PFSK-1 (cell line): ENCODE results near the gene ADAMTS17.

Experiments used
- FOXP2 ChIP-seq: optimal IDR thresholded peaks from 2 replicates; pipeline ENCODE3; 2011; ENCODE audit warnings: borderline replicate concordance, control low read depth, inconsistent platforms; ENCODE audit not compliant: insufficient read depth; ENCODE audit errors: extremely low read length, extremely low read depth
- POLR2AphosphoS5 ChIP-seq: IDR thresholded peaks from 2 replicates; pipeline ENCODE4 v1.6.1; 2012; ENCODE audit warnings: low read depth, mild to moderate bottlenecking, control low read depth, low read length, moderate library complexity
- REST ChIP-seq, 2 experiments: IDR thresholded peaks; 2 replicates each; pipeline versions ENCODE4 v1.6.1 to v1.8.0; 2011 to 2012; ENCODE audit warnings: low read depth in 2 of 2, low read length in 2 of 2, control low read depth in 1 of 2, inconsistent platforms in 1 of 2, mild to moderate bottlenecking in 1 of 2, moderate library complexity in 1 of 2; ENCODE audit not compliant: insufficient read depth in 1 of 2
- SIN3A ChIP-seq: IDR thresholded peaks from 2 replicates; pipeline ENCODE4 v1.6.1; 2012; ENCODE audit warnings: mild to moderate bottlenecking, low read length, moderate library complexity, borderline replicate concordance; ENCODE audit not compliant: insufficient read depth
- TAF1 ChIP-seq: IDR thresholded peaks from 2 replicates; pipeline ENCODE4 v1.6.1; 2012; ENCODE audit warnings: low read length, control low read depth, borderline replicate concordance; ENCODE audit not compliant: insufficient read depth

- TF ChIP-seq POLR2AphosphoS5: no peak
- TF ChIP-seq SIN3A: no peak
- no peak for TF ChIP-seq REST (IDR thresholded peaks at IDR 0.05; ENCODE audit: insufficient read depth in 1 of 2, low read depth in 2 of 2, low read length in 2 of 2)
- no peak for TF ChIP-seq TAF1
- no peak for TF ChIP-seq FOXP2
These were observed 227.7 kb downstream of the ADAMTS17 start for GRCh38 chr15:100114100-100114499.
